A673 (cell line): ENCODE results near the gene GPD2. TPM values are rescaled to one million over a fixed set of nuclear protein-coding genes. Genes with fewer than 3 reads are reported as not detected.
A peak's percentile ranks its signal among the peaks of the same experiment; 100 is the strongest.

ENCODE experiments used
- BruUV-seq: library from RNA; stranded (reverse); fragments of 400-500 nt; replicated peaks from 2 replicates; lab custom pipeline; 2021; lab: Mats Ljungman, UMichigan
- CTCF ChIA-PET: fragments of 300-600 bp; sonication (Branson Sonifier 250); formaldehyde crosslinking; loops from one replicate; lab custom pipeline; 2022; ENCODE audit warnings: antibody characterized with exemption; lab: Charles Lee
- POLR2A ChIA-PET: fragments of 300-600 bp; sonication (Branson Sonifier 250); formaldehyde crosslinking; loops from one replicate; lab custom pipeline; 2022; ENCODE audit warnings: antibody characterized with exemption; ENCODE audit not compliant: low non-redundant PET; lab: Charles Lee
- DNase-seq: peaks from one replicate; pipeline ENCODE4 v3.0.0-alpha.2; 2015; ENCODE audit warnings: low spot score
- H3K27ac ChIP-seq: fragments of 200-600 bp; sonication (generic); 2 replicates; pipeline ENCODE4 v1.5.1; 2016; ENCODE audit warnings: mixed run types, low read depth, mild to moderate bottlenecking, mixed read lengths, antibody characterized with exemption, low read length; ENCODE audit not compliant: poor library complexity, severe bottlenecking
- H3K27me3 ChIP-seq: fragments of 200-600 bp; sonication (generic); replicated peaks from 2 replicates; pipeline ENCODE4 v1.6.1; 2017; ENCODE audit warnings: mixed run types, low read depth, mild to moderate bottlenecking, mixed read lengths, antibody characterized with exemption, low read length; ENCODE audit not compliant: insufficient read depth, poor library complexity
- H3K36me3 ChIP-seq: fragments of 200-600 bp; sonication (generic); 2 replicates; pipeline ENCODE4 v1.6.1; 2016; ENCODE audit warnings: mixed run types, mild to moderate bottlenecking, mixed read lengths, antibody characterized with exemption, low read length; ENCODE audit not compliant: insufficient read depth, poor library complexity, severe bottlenecking
- H3K4me1 ChIP-seq: fragments of 200-600 bp; sonication (generic); 2 replicates; pipeline ENCODE4 v1.6.1; 2017; ENCODE audit warnings: mixed run types, mild to moderate bottlenecking, mixed read lengths, antibody characterized with exemption, low read length; ENCODE audit not compliant: insufficient read depth, poor library complexity, severe bottlenecking
- H3K4me3 ChIP-seq: fragments of 200-600 bp; sonication (generic); 2 replicates; pipeline ENCODE4 v1.5.1; 2016; ENCODE audit warnings: low read depth, mixed run types, mild to moderate bottlenecking, mixed read lengths, low read length; ENCODE audit not compliant: poor library complexity, severe bottlenecking
- H3K9me3 ChIP-seq: fragments of 200-600 bp; sonication (generic); 2 replicates; pipeline ENCODE4 v1.6.1; 2016; ENCODE audit warnings: mixed run types, low read depth, mild to moderate bottlenecking, mixed read lengths, antibody characterized with exemption, low read length; ENCODE audit not compliant: poor library complexity, severe bottlenecking
- CTCF ChIP-seq: fragments of 300-800, 200-600 bp; sonication (generic); conservative IDR thresholded peaks from 2 replicates; pipeline ENCODE4 v1.5.1; 2017; ENCODE audit warnings: low read depth, mild to moderate bottlenecking, antibody characterized with exemption, low read length, moderate library complexity, mixed read lengths
- EZH2 ChIP-seq: fragments of 200-600 bp; sonication (generic); IDR thresholded peaks from 2 replicates; pipeline ENCODE4 v1.6.1; 2017; ENCODE audit warnings: borderline replicate concordance, low read depth, mild to moderate bottlenecking, mixed read lengths, antibody characterized with exemption, low read length; ENCODE audit not compliant: poor library complexity, severe bottlenecking
- intact Hi-C: fragments of 100-400 bp; cut with micrococcal nuclease; formaldehyde crosslinking; loops from one replicate; pipeline ENCODE4 v1.10.0; 2022; ENCODE audit not compliant: unreplicated experiment
- total RNA-seq: library from RNA; stranded (reverse); gene quantifications from 2 replicates; pipeline ENCODE4 v1.2.3, GENCODE V29; 2021

Gene GPD2
- total RNA-seq, 1 experiment from 2014 or later = 39.4 TPM

- ChIA-PET POLR2A (no interaction called here), CTCF (no interaction called here)
- H3K27ac ChIP-seq = no peak overlapping the region
- intact Hi-C loops = no loop called here
- no peaks in the 10 kb centered on the region for H3K36me3 ChIP-seq
- BruUV-seq = no TSS peak
- no peak overlapping the region for H3K4me3 ChIP-seq
- TF ChIP-seq CTCF (no peak), EZH2 (no peak)
- no peaks in the 10 kb centered on the region for H3K4me1 ChIP-seq
- no peaks in the 10 kb centered on the region for H3K9me3 ChIP-seq
- no peak for DNase-seq
- H3K27me3 ChIP-seq = no peaks in the 10 kb centered on the region
Measured at GRCh38 chr2:156505696-156506095, 69.5 kb downstream of the GPD2 start.

GRCh38 chr2:156511122-156511521, 74.9 kb downstream of the GPD2 start:
- no peaks in the 10 kb centered on the region for H3K36me3 ChIP-seq

GRCh38 chr2:156511803-156512202, 75.6 kb downstream of the GPD2 start:
- DNase-seq = no peak
- CTCF ChIA-PET = no interaction called here
- Histone ChIP-seq H3K4me3 (no peak overlapping the region), H3K36me3 (no peaks in the 10 kb centered on the region), H3K4me1 (peaks cover 6% of the 10 kb centered on the region), H3K9me3 (no peaks in the 10 kb centered on the region), H3K27ac (no peak overlapping the region), H3K27me3 (no peaks in the 10 kb centered on the region)
- BruUV-seq = no TSS peak
- POLR2A ChIA-PET = no interaction called here
- TF ChIP-seq EZH2 = no peak
- TF ChIP-seq CTCF = no peak
- intact Hi-C loops = no loop called here

More at GRCh38 chr2:156511122-156511521, 74.9 kb downstream of the GPD2 start:
- peaks cover 6% of the 10 kb centered on the region for H3K4me1 ChIP-seq
- H3K27me3 ChIP-seq = no peaks in the 10 kb centered on the region
- H3K27ac ChIP-seq = no peak overlapping the region
- no peak overlapping the region for H3K4me3 ChIP-seq
- intact Hi-C loops = no loop called here
- peak; percentile 44 for DNase-seq
- TF ChIP-seq EZH2 (no peak), CTCF (no peak)
- ChIA-PET CTCF (no interaction called here), POLR2A (no interaction called here)
- BruUV-seq = no TSS peak
- no peaks in the 10 kb centered on the region for H3K9me3 ChIP-seq
